H1 (cell line): ENCODE results near the gene C16orf54. TPM values are rescaled to one million over a fixed set of nuclear protein-coding genes. Genes with fewer than 3 reads are reported as not detected.

Source experiments
- CBX5 ChIP-seq: fragments of 300-800, 300-1000 bp; sonication (generic); IDR thresholded peaks from 2 replicates; pipeline ENCODE4 v1.7.1; 2016; ENCODE audit warnings: antibody characterized with exemption, low read length, low read depth
- CTCF ChIP-seq, 3 experiments: IDR thresholded peaks; 1 replicate in 2 of 3; 2 replicates in 1 of 3; pipeline versions ENCODE4 v1.5.1 to v1.6.1; 2011; ENCODE audit warnings: low read length in 3 of 3, mild to moderate bottlenecking in 3 of 3, inconsistent platforms in 2 of 3, low read depth in 1 of 3, moderate library complexity in 1 of 3; ENCODE audit not compliant: insufficient read depth in 1 of 3; ENCODE audit errors: control extremely low read depth in 1 of 3
- EP300 ChIP-seq, 2 experiments: IDR thresholded peaks; 1 replicate in 1 of 2; 2 replicates in 1 of 2; pipeline ENCODE4 v1.6.1; 2011 to 2012; ENCODE audit warnings: low read depth in 2 of 2, low read length in 2 of 2, mild to moderate bottlenecking in 2 of 2, borderline replicate concordance in 1 of 2, inconsistent platforms in 1 of 2, moderate library complexity in 1 of 2
- FOSL1 ChIP-seq: IDR thresholded peaks from 2 replicates; pipeline ENCODE4 v1.6.1; 2011; ENCODE audit warnings: mild to moderate bottlenecking, low read depth, low read length, moderate library complexity; ENCODE audit not compliant: insufficient read depth
- JUN ChIP-seq: IDR thresholded peaks from 2 replicates; pipeline ENCODE4 v1.6.1; 2011; ENCODE audit warnings: low read depth, mild to moderate bottlenecking, improper control_type of control experiment, low read length
- JUND ChIP-seq: IDR thresholded peaks from 2 replicates; pipeline ENCODE4 v1.6.1; 2011; ENCODE audit warnings: mild to moderate bottlenecking, improper control_type of control experiment, low read length
- NANOG ChIP-seq: IDR thresholded peaks from 2 replicates; pipeline ENCODE4 v1.6.1; 2011; ENCODE audit warnings: low read length, low read depth, mild to moderate bottlenecking, inconsistent platforms; ENCODE audit not compliant: insufficient read depth, poor library complexity, severe bottlenecking
- RAD21 ChIP-seq, 2 experiments: IDR thresholded peaks in 1 of 2; conservative IDR thresholded peaks in 1 of 2; 2 replicates each; pipeline ENCODE4 v1.6.1; 2011; ENCODE audit warnings: low read depth in 2 of 2, low read length in 2 of 2, improper control_type of control experiment in 1 of 2, inconsistent platforms in 1 of 2, mild to moderate bottlenecking in 1 of 2, moderate library complexity in 1 of 2
- SP2 ChIP-seq: IDR thresholded peaks from 2 replicates; pipeline ENCODE4 v1.6.1; 2012; ENCODE audit warnings: mild to moderate bottlenecking, low read length, inconsistent platforms
- YY1 ChIP-seq: IDR thresholded peaks from 2 replicates; pipeline ENCODE4 v1.6.1; 2011; ENCODE audit warnings: low read depth, mild to moderate bottlenecking, low read length
- polyA plus RNA-seq, 7 experiments: library from polyadenylated mRNA; depleted of rRNA in 3 of 7; stranded (reverse) in 5 of 7; unstranded in 2 of 7; fragments of >200 nt in 5 of 7; fragments of 200-250 nt in 2 of 7; gene quantifications; 1 replicate in 5 of 7; 2 replicates in 1 of 7; 4 replicates in 1 of 7; pipeline versions ENCODE4 v1.2.1 to v1.2.3, GENCODE V29; 2011 to 2013; ENCODE audit warnings: missing spikeins in 2 of 7, mixed read lengths in 2 of 7
- total RNA-seq: library from RNA; stranded (reverse); fragmentation: NEBNext Ultra II Directional; extraction: Animal tissue kit (Norgen Biotek cat#: 25700); gene quantifications from 2 replicates; pipeline ENCODE4 v1.2.1, GENCODE V29; 2021

C16orf54 gene
- total and polyA plus RNA-seq, 2 of the 8 experiments (the other 6 are each of a cell fraction or from before 2014, with no cell fraction given), result not detected

GRCh38 chr16:29700253-29700987 lies 45.4 kb downstream of the C16orf54 start (continued):
- TF ChIP-seq SP2 (no peak), RAD21 (IDR thresholded peaks at IDR 0.05 in 1 of 2, conservative IDR thresholded peaks at IDR 0.05 in 1 of 2; ENCODE audit: low read depth in 2 of 2, low read length in 2 of 2) (peak; percentile 92), JUN (no peak), EP300 (IDR thresholded peaks at IDR 0.05; ENCODE audit: borderline replicate concordance in 1 of 2, low read depth in 2 of 2, low read length in 2 of 2) (0 out of 3 replicates have a peak, but pooled peaks of 1 of the 2 experiments have one; percentile 41), CBX5 (no peak), NANOG (peak; percentile 63), FOSL1 (no peak), CTCF (IDR thresholded peaks at IDR 0.05; ENCODE audit: control extremely low read depth in 1 of 3, insufficient read depth in 1 of 3, low read depth in 1 of 3, low read length in 3 of 3) (peak; percentile 86 to 90 (median 87)), YY1 (0 out of 2 replicates have a peak, but pooled peaks have one; percentile 31), JUND (no peak)
